Measurements from ENCODE around the gene MAPRE3.

Gene MAPRE3

GRCh38 chr2:26977012-26977411 is 6.6 kb downstream of the MAPRE3 start:
- Histone ChIP-seq H3K9ac (ENCODE audit: low read length) (no peak overlapping the region), H3K36me3 (replicated peaks; ENCODE audit: low read depth, low read length) (no peaks in the 10 kb centered on the region), H3K79me2 (ENCODE audit: low read length) (no peaks in the 10 kb centered on the region), H3K9me3 (ENCODE audit: insufficient read depth, low read length) (no peaks in the 10 kb centered on the region), H2AFZ (ENCODE audit: low read depth, low read length) (no peak overlapping the region), H3K27ac (ENCODE audit: low read length) (no peak overlapping the region), H3K4me3 (ENCODE audit: low read length) (no peak overlapping the region), H4K20me1 (ENCODE audit: insufficient read depth, low read length) (no peaks in the 10 kb centered on the region), H3K4me2 (ENCODE audit: low read length) (no peak overlapping the region), H3K27me3 (ENCODE audit: low read depth, low read length) (peaks cover 10% of the 10 kb centered on the region; the same call in 1 of the 2 replicates), H3K4me1 (ENCODE audit: low read length) (no peaks in the 10 kb centered on the region)
- no peak for TF ChIP-seq CTCF (IDR thresholded peaks at IDR 0.05; ENCODE audit: low read depth, low read length)
- TF ChIP-seq EZH2phosphoT487 (IDR thresholded peaks at IDR 0.05; ENCODE audit: low read depth) = no peak

- no peaks in the 10 kb centered on the region for H3K9me3 ChIP-seq (ENCODE audit: insufficient read depth, low read length)
- no peaks in the 10 kb centered on the region for H3K4me1 ChIP-seq (ENCODE audit: low read length)
- no peak overlapping the region for H3K4me2 ChIP-seq (ENCODE audit: low read length)
- H3K27me3 ChIP-seq (ENCODE audit: low read depth, low read length) = peaks cover 10% of the 10 kb centered on the region; the same call in 1 of the 2 replicates
- no peak overlapping the region for H3K9ac ChIP-seq (ENCODE audit: low read length)
- H4K20me1 ChIP-seq (ENCODE audit: insufficient read depth, low read length) = no peaks in the 10 kb centered on the region
- H3K79me2 ChIP-seq (ENCODE audit: low read length) = no peaks in the 10 kb centered on the region
- H3K4me3 ChIP-seq (ENCODE audit: low read length) = no peak overlapping the region
- no peak for TF ChIP-seq EZH2phosphoT487 (IDR thresholded peaks at IDR 0.05; ENCODE audit: low read depth)
- no peak for TF ChIP-seq CTCF (IDR thresholded peaks at IDR 0.05; ENCODE audit: low read depth, low read length)
- H3K27ac ChIP-seq (ENCODE audit: low read length) = no peak overlapping the region
- no peak overlapping the region for H2AFZ ChIP-seq (ENCODE audit: low read depth, low read length)
- H3K36me3 ChIP-seq (replicated peaks; ENCODE audit: low read depth, low read length) = no peaks in the 10 kb centered on the region
Observed at GRCh38 chr2:26978061-26978596, 7.7 kb downstream of the MAPRE3 start.

- H3K4me1 ChIP-seq (ENCODE audit: low read length) = no peaks in the 10 kb centered on the region
- no peak overlapping the region for H3K9ac ChIP-seq (ENCODE audit: low read length)
- H3K4me2 ChIP-seq (ENCODE audit: low read length) = no peak overlapping the region
- H3K9me3 ChIP-seq (ENCODE audit: insufficient read depth, low read length) = no peaks in the 10 kb centered on the region
- H3K27me3 ChIP-seq (ENCODE audit: low read depth, low read length) = peaks cover 6% of the 10 kb centered on the region; the same call in 1 of the 2 replicates
- no peak for TF ChIP-seq EZH2phosphoT487 (IDR thresholded peaks at IDR 0.05; ENCODE audit: low read depth)
- TF ChIP-seq CTCF (IDR thresholded peaks at IDR 0.05; ENCODE audit: low read depth, low read length) = no peak
- H3K27ac ChIP-seq (ENCODE audit: low read length) = no peak overlapping the region
- H2AFZ ChIP-seq (ENCODE audit: low read depth, low read length) = no peak overlapping the region
- H3K4me3 ChIP-seq (ENCODE audit: low read length) = no peak overlapping the region
- H3K79me2 ChIP-seq (ENCODE audit: low read length) = no peaks in the 10 kb centered on the region
- no peaks in the 10 kb centered on the region for H4K20me1 ChIP-seq (ENCODE audit: insufficient read depth, low read length)
- no peaks in the 10 kb centered on the region for H3K36me3 ChIP-seq (replicated peaks; ENCODE audit: low read depth, low read length)
Observed at GRCh38 chr2:26979741-26980140, 9.3 kb downstream of the MAPRE3 start.

- Histone ChIP-seq H4K20me1 (ENCODE audit: insufficient read depth, low read length) (no peaks in the 10 kb centered on the region), H3K79me2 (ENCODE audit: low read length) (no peaks in the 10 kb centered on the region), H3K9me3 (ENCODE audit: insufficient read depth, low read length) (no peaks in the 10 kb centered on the region), H3K4me3 (ENCODE audit: low read length) (no peak overlapping the region), H3K4me2 (ENCODE audit: low read length) (no peak overlapping the region), H3K4me1 (ENCODE audit: low read length) (no peaks in the 10 kb centered on the region), H2AFZ (ENCODE audit: low read depth, low read length) (no peak overlapping the region), H3K27ac (ENCODE audit: low read length) (no peak overlapping the region), H3K9ac (ENCODE audit: low read length) (no peak overlapping the region), H3K27me3 (ENCODE audit: low read depth, low read length) (peaks cover 3% of the 10 kb centered on the region; the same call in 1 of the 2 replicates), H3K36me3 (replicated peaks; ENCODE audit: low read depth, low read length) (no peaks in the 10 kb centered on the region)
- no peak for TF ChIP-seq EZH2phosphoT487 (IDR thresholded peaks at IDR 0.05; ENCODE audit: low read depth)
- no peak for TF ChIP-seq CTCF (IDR thresholded peaks at IDR 0.05; ENCODE audit: low read depth, low read length)
Observed at GRCh38 chr2:26980971-26981370, 10.5 kb downstream of the MAPRE3 start.
